Immature natural killer cell (primary cell): Measurements from ENCODE around the gene ADARB2. TPM values are rescaled to one million over a fixed set of nuclear protein-coding genes. Genes with fewer than 3 reads are reported as not detected.

Experiments used
- DNase-seq, 3 donors: peaks; one replicate each; pipeline ENCODE4 v3.0.0; 2022; ENCODE audit warnings: mixed read lengths in 1 of 3
- H3K27ac Mint-ChIP-seq, 6 donors: one replicate each; pipeline ENCODE4 v1.8.0; 2020; ENCODE audit warnings: mixed read lengths in 6 of 6, mild to moderate bottlenecking in 5 of 6, inconsistent platforms in 4 of 6, moderate library complexity in 3 of 6
- H3K27me3 Mint-ChIP-seq, 3 donors: one replicate each; pipeline ENCODE4 v1.8.0; 2020 to 2021; ENCODE audit warnings: low read depth in 3 of 3, mild to moderate bottlenecking in 3 of 3, mixed read lengths in 3 of 3, moderate library complexity in 3 of 3, inconsistent platforms in 1 of 3
- H3K36me3 Mint-ChIP-seq, 3 donors: one replicate each; pipeline ENCODE4 v1.8.0; 2020; ENCODE audit warnings: mixed read lengths in 3 of 3, inconsistent platforms in 2 of 3, mild to moderate bottlenecking in 2 of 3
- H3K4me1 Mint-ChIP-seq, 2 donors: one replicate each; pipeline ENCODE4 v1.8.0; 2020; ENCODE audit warnings: inconsistent platforms in 2 of 2, mild to moderate bottlenecking in 2 of 2, mixed read lengths in 2 of 2, moderate library complexity in 1 of 2
- H3K4me3 Mint-ChIP-seq, 5 donors: one replicate each; pipeline ENCODE4 v1.8.0; 2020; ENCODE audit warnings: mild to moderate bottlenecking in 5 of 5, mixed read lengths in 5 of 5, inconsistent platforms in 3 of 5, moderate library complexity in 3 of 5
- H3K9me3 Mint-ChIP-seq, 6 donors: one replicate each; pipeline ENCODE4 v1.8.0; 2020; ENCODE audit warnings: mild to moderate bottlenecking in 6 of 6, mixed read lengths in 6 of 6, inconsistent platforms in 4 of 6, moderate library complexity in 3 of 6
- polyA plus RNA-seq, 3 donors: library from polyadenylated mRNA; unstranded; fragments of 300-500 nt; fragmentation: Illumina TruSeq; gene quantifications; one replicate each; pipeline ENCODE4 v1.2.3, GENCODE V29; 2021

Gene ADARB2
- polyA plus RNA-seq, 3 donors from 2014 or later: 0.12 TPM; not detected in 2

GRCh38 chr10:1672001-1672781 is 65.1 kb downstream of the ADARB2 start:
- Mint-ChIP-seq H3K4me1 (no peaks in the 10 kb centered on the region), H3K36me3 (no peaks in the 10 kb centered on the region), H3K9me3 (no peaks in the 10 kb centered on the region), H3K27me3 (peaks cover 0 to 3% (median 3%) of the 10 kb centered on the region in 3 donors), H3K27ac (no peak overlapping the region), H3K4me3 (no peak overlapping the region)
- DNase-seq: no peak

- Mint-ChIP-seq H3K9me3 (no peaks in the 10 kb centered on the region), H3K27me3 (peaks cover 0 to 6% (median 3%) of the 10 kb centered on the region in 3 donors), H3K36me3 (no peaks in the 10 kb centered on the region), H3K4me3 (no peak overlapping the region), H3K27ac (no peak overlapping the region), H3K4me1 (no peaks in the 10 kb centered on the region)
- no peak for DNase-seq
Observed at GRCh38 chr10:1671366-1672000, 65.8 kb downstream of the ADARB2 start.

- Mint-ChIP-seq H3K4me1 (no peaks in the 10 kb centered on the region), H3K36me3 (no peaks in the 10 kb centered on the region), H3K9me3 (no peaks in the 10 kb centered on the region), H3K27ac (no peak overlapping the region), H3K27me3 (peaks cover 0 to 8% (median 3%) of the 10 kb centered on the region in 3 donors), H3K4me3 (no peak overlapping the region)
- no peak for DNase-seq
Observed at GRCh38 chr10:1670541-1671365, 66.6 kb downstream of the ADARB2 start.

- Mint-ChIP-seq H3K4me3 (no peak overlapping the region), H3K4me1 (no peaks in the 10 kb centered on the region), H3K9me3 (no peaks in the 10 kb centered on the region), H3K27ac (no peak overlapping the region), H3K27me3 (peaks cover 0 to 5% (median 2%) of the 10 kb centered on the region in 3 donors), H3K36me3 (no peaks in the 10 kb centered on the region)
- no peak for DNase-seq
Observed at GRCh38 chr10:1669433-1669832, 67.9 kb downstream of the ADARB2 start.

GRCh38 chr10:1668399-1668798 is 68.9 kb downstream of the ADARB2 start:
- H3K27ac Mint-ChIP-seq: no peak overlapping the region
- H3K27me3 Mint-ChIP-seq: peaks cover 0 to 10% (median 2%) of the 10 kb centered on the region in 3 donors
- H3K4me1 Mint-ChIP-seq: no peaks in the 10 kb centered on the region
- no peak for DNase-seq
- no peaks in the 10 kb centered on the region for H3K9me3 Mint-ChIP-seq
- H3K36me3 Mint-ChIP-seq: no peaks in the 10 kb centered on the region
- no peak overlapping the region for H3K4me3 Mint-ChIP-seq

- Mint-ChIP-seq H3K9me3 (no peaks in the 10 kb centered on the region), H3K27ac (no peak overlapping the region), H3K4me3 (no peak overlapping the region), H3K36me3 (no peaks in the 10 kb centered on the region), H3K27me3 (peaks cover 0 to 13% (median 4%) of the 10 kb centered on the region in 3 donors), H3K4me1 (peaks cover 0 to 4% of the 10 kb centered on the region in 2 donors)
- no peak for DNase-seq
Observed at GRCh38 chr10:1667392-1667791, 69.9 kb downstream of the ADARB2 start.

- no peaks in the 10 kb centered on the region for H3K36me3 Mint-ChIP-seq
- H3K27ac Mint-ChIP-seq: no peak overlapping the region
- H3K4me1 Mint-ChIP-seq: peaks cover 0 to 8% of the 10 kb centered on the region in 2 donors
- DNase-seq: no peak
- peaks cover 1 to 13% (median 4%) of the 10 kb centered on the region in 3 donors for H3K27me3 Mint-ChIP-seq
- no peak overlapping the region for H3K4me3 Mint-ChIP-seq
- no peaks in the 10 kb centered on the region for H3K9me3 Mint-ChIP-seq
Observed at GRCh38 chr10:1666147-1666546, 71.2 kb downstream of the ADARB2 start.

GRCh38 chr10:1665681-1666080 is 71.6 kb downstream of the ADARB2 start:
- H3K9me3 Mint-ChIP-seq: no peaks in the 10 kb centered on the region
- peaks cover 4 to 13% (median 4%) of the 10 kb centered on the region in 3 donors for H3K27me3 Mint-ChIP-seq
- peaks cover 0 to 8% of the 10 kb centered on the region in 2 donors for H3K4me1 Mint-ChIP-seq
- H3K36me3 Mint-ChIP-seq: no peaks in the 10 kb centered on the region
- no peak for DNase-seq
- H3K4me3 Mint-ChIP-seq: no peak overlapping the region
- H3K27ac Mint-ChIP-seq: no peak overlapping the region

- H3K9me3 Mint-ChIP-seq: no peaks in the 10 kb centered on the region
- no peak for DNase-seq
- H3K4me1 Mint-ChIP-seq: peaks cover 0 to 8% of the 10 kb centered on the region in 2 donors
- no peaks in the 10 kb centered on the region for H3K36me3 Mint-ChIP-seq
- peaks cover 4 to 13% (median 4%) of the 10 kb centered on the region in 3 donors for H3K27me3 Mint-ChIP-seq
- H3K4me3 Mint-ChIP-seq: no peak overlapping the region
- H3K27ac Mint-ChIP-seq: no peak overlapping the region
Observed at GRCh38 chr10:1665021-1665661, 72.2 kb downstream of the ADARB2 start.

GRCh38 chr10:1664333-1664964 is 72.9 kb downstream of the ADARB2 start:
- no peaks in the 10 kb centered on the region for H3K9me3 Mint-ChIP-seq
- no peak for DNase-seq
- no peak overlapping the region for H3K4me3 Mint-ChIP-seq
- H3K27me3 Mint-ChIP-seq: peaks cover 4 to 13% (median 4%) of the 10 kb centered on the region in 3 donors
- H3K27ac Mint-ChIP-seq: no peak overlapping the region
- peaks cover 0 to 8% of the 10 kb centered on the region in 2 donors for H3K4me1 Mint-ChIP-seq
- no peaks in the 10 kb centered on the region for H3K36me3 Mint-ChIP-seq

- peaks cover 4 to 16% (median 6%) of the 10 kb centered on the region in 3 donors for H3K27me3 Mint-ChIP-seq
- H3K36me3 Mint-ChIP-seq: no peaks in the 10 kb centered on the region
- peak overlapping the region in 1 of 5 donors; percentile 11 for H3K4me3 Mint-ChIP-seq
- no peak for DNase-seq
- H3K4me1 Mint-ChIP-seq: peaks cover 0 to 8% of the 10 kb centered on the region in 2 donors
- H3K27ac Mint-ChIP-seq: no peak overlapping the region
- no peaks in the 10 kb centered on the region for H3K9me3 Mint-ChIP-seq
Observed at GRCh38 chr10:1663226-1663625, 74.1 kb downstream of the ADARB2 start.

GRCh38 chr10:1662438-1663025 is 74.8 kb downstream of the ADARB2 start:
- peak in 2 of 3 donors; percentile 6 to 10 for DNase-seq
- peak overlapping the region in 3 of 6 donors; percentile 58 to 78 (median 73) for H3K27ac Mint-ChIP-seq

More at GRCh38 chr10:1662438-1663025, 74.8 kb downstream of the ADARB2 start:
- Mint-ChIP-seq H3K4me3 (peak overlapping the region in 3 of 5 donors; percentile 19 to 68 (median 34)), H3K4me1 (peaks cover 0 to 8% of the 10 kb centered on the region in 2 donors), H3K9me3 (no peaks in the 10 kb centered on the region), H3K36me3 (no peaks in the 10 kb centered on the region), H3K27me3 (peaks cover 4 to 16% (median 8%) of the 10 kb centered on the region in 3 donors)
